GM19328 (cell line): ENCODE data around the gene CD80.

Source experiments
- ATAC-seq: cut with Tn5 transposase; IDR thresholded peaks from one replicate; pipeline ENCODE4 v1.9.1; 2021; ENCODE audit warnings: mild to moderate bottlenecking, moderate library complexity; ENCODE audit not compliant: unreplicated experiment

CD80 gene

DNA sequence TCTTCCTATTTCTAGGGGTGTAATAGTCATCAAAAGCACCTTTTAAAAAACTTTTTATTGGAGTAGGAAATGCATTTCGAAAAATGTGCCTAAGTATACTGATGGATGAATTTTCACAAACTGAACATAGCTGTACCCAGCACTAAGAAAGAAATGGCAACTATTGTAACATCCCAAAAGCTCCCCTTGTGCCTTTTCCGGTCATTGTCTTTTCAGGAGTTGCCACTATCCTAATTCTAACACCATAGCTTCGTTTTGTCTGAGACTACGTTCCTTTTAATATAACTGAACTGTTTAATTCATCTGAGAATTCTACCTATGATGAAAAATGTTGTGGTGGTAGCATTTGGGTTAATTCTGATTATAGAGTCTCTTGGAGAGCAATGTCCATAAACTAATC lies 59.1 kb downstream of the CD80 start:
- no peak for ATAC-seq

GRCh38 chr3:119498186-119499011 lies 61.0 kb downstream of the CD80 start, which contains the start of gene TIMMDC1:
Gene TIMMDC1, plus strand, starts transcription at chr3:119498547. Its CDS starts 187 bp downstream, at chr3:119498734.
- peak; percentile 99 for ATAC-seq

DNA sequence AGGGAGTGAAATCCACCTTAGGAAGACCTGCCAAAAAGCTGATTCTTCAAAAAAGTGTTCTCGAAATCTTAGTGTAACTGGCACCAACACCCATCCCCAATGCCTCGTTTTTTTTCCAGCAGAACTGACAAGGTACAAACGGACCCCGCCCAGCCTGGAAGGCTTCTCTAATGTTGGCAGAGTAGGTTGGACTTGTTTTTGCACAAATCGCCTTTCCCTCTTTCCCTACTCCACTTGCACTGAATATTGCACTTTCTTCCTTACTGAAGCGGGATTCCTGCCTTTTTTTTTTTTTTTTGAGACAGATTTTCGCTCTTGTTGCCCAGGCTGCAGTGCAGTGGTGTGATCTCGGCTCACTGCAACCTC lies 61.6 kb downstream of the CD80 start:
- no peak for ATAC-seq

GRCh38 chr3:119494597-119494996 lies 64.8 kb downstream of the CD80 start:
- ATAC-seq, result no peak

GRCh38 chr3:119492810-119493209 lies 66.6 kb downstream of the CD80 start:
- no peak for ATAC-seq

GRCh38 chr3:119492128-119492527 lies 67.3 kb downstream of the CD80 start:
- ATAC-seq, result no peak

DNA sequence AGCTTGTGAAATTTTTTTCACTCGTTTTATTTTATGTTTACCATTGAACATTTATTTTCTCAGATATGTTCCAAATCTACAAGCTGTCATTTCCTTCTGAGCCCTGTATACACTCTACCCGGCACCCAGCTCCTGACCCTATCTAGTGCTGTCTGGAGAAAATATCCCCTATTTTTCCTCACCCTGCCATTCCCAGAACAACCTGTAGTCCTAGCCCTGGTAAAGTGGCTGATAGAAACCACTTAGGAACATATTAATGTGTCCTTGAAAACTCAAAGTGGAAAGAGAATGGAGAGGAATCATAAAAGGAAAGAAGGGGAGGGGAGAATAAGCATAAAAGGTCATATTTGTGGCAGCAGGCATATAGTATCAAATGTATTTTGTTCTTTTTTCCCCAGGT lies 69.3 kb downstream of the CD80 start:
- no peak for ATAC-seq

DNA sequence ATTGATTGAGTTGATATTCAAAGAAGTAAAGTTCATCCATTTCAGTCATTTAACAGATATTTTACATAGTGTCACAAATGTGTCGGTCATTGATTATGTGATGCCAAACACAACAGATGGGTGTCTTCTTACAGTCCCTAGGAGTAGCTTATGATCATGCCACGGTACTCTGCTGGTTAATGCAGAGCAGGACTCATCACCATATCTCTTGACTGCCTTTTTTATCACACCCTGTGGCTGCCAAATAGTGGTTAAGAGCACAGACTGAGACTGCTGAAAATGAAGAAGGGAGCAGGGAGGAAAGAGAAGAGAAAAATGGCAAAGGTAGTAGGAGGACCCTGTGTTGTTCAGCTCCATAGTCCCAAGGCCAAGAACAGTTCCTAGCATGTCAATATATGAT lies 73.9 kb downstream of the CD80 start:
- ATAC-seq, result no peak

- no peak for ATAC-seq
Measured at GRCh38 chr3:119483101-119483500, 76.3 kb downstream of the CD80 start.

DNA sequence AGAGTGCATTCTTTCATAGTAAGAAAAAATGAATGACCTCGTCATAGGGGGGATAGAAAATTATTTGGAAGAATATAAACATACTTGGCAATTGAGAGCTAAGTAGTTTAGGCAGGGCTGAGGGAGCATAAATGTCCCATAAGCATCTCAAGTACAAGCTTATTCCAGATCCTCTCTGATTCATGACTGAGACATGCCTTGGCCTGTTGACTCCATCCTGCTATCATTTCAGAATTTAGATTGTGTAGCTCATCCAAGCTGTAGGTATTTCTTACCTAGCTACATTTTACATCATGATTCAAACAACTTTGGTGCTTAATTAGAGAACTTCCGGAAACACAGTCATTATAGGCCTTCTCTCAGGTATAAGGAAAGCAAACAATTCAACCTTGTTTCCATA lies 78.3 kb downstream of the CD80 start:
- ATAC-seq, result no peak
